SIG-M5 treated with dmso at 0.1 percent for 504 hours (cell line): ENCODE data around the gene PRKG2.
"Not testable (repeated sequence)": the region's sequence is repeated elsewhere in the genome, so short reads cannot be mapped to it uniquely, and the experiment has no call there.

Source experiments
- DNase-seq: peaks from one replicate; lab custom pipeline; 2025; ENCODE audit not compliant: unreplicated experiment; lab: John Stamatoyannopoulos, UW

Gene PRKG2, protein sequence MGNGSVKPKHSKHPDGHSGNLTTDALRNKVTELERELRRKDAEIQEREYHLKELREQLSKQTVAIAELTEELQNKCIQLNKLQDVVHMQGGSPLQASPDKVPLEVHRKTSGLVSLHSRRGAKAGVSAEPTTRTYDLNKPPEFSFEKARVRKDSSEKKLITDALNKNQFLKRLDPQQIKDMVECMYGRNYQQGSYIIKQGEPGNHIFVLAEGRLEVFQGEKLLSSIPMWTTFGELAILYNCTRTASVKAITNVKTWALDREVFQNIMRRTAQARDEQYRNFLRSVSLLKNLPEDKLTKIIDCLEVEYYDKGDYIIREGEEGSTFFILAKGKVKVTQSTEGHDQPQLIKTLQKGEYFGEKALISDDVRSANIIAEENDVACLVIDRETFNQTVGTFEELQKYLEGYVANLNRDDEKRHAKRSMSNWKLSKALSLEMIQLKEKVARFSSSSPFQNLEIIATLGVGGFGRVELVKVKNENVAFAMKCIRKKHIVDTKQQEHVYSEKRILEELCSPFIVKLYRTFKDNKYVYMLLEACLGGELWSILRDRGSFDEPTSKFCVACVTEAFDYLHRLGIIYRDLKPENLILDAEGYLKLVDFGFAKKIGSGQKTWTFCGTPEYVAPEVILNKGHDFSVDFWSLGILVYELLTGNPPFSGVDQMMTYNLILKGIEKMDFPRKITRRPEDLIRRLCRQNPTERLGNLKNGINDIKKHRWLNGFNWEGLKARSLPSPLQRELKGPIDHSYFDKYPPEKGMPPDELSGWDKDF

DNA sequence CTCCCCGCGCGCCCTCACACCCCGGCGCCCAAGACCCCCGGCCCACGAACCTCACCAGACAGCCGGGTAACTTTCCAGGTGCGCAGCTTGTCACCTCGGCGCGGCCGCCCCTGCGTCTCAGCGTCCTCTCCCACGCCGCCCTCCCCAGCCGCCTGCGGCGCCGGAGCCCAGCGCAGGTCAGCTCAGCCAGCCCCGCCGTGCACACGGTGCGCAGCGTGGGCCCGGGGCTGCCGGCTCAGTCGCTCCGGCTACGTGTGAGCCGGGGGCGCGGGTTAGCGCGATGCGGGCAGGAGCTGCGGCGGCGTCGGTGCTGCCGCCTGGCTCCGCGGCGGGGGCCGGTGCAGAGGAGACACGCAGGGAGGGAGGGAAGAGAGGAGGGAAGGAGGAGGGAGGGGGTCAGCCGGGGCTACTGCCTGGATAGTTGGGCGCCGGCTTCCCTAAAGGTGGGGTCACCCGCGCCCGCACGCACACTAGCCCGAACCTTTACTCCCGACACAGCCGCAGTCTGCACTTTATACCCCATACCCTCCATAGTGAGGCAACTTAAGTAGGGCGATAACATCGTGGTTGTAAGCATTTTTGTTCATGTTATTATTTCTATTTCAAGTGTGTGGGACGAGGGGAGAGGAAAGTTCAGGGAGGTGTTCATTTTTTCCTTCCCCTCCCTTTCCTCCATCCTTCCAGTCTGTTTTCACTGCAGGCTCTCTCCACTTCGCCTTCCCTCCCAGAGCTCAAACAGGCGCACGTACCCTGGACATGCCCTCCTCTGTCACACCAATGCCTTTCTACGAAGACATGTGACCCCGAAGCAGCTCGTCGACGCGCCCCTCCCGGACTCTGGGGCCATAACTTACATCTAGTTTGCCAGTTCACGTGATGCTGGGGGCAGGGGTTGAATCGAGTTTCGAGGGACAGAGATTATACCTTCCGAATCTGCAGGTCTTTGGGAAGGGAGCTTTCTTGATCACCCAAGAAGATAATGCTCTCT is at the start of gene PRKG2:
Gene PRKG2 (minus strand): TSS at position 342 of the 988 bp plus-strand sequence. CDS start 10,175 bp downstream, outside the sequence.
- no peak for DNase-seq

DNA sequence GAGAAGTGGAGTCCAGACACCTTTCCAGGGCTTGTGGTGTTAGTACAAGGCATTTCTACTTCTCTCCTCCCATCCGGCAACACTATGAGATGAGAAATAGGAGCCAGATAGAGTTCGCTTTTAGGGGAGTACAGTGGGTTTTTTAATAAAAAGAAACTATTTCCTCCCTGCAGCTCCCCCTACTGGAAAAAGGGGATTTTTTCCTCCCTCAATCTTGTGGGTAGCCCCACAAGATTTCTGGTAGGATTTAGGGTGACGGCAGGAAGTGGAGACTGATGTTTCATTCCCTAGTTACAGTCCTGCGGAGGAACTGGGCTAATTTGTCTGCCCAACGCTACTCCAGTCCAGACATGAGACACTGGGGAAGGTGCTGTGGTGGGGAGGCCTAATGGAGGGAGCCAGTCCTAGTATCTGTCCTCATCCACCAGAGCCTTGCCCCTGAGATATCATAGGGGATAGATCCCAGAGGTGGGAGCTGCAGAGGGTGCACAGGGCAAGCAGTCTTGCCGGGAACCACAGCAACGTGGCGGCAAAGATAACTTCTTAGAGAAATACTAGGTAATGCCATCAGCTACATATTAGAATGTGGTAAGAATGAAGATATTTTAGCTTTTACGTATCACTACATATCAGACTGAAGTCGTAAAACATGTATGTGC is 45.5 kb upstream of the PRKG2 start:
- DNase-seq, result no peak

DNA sequence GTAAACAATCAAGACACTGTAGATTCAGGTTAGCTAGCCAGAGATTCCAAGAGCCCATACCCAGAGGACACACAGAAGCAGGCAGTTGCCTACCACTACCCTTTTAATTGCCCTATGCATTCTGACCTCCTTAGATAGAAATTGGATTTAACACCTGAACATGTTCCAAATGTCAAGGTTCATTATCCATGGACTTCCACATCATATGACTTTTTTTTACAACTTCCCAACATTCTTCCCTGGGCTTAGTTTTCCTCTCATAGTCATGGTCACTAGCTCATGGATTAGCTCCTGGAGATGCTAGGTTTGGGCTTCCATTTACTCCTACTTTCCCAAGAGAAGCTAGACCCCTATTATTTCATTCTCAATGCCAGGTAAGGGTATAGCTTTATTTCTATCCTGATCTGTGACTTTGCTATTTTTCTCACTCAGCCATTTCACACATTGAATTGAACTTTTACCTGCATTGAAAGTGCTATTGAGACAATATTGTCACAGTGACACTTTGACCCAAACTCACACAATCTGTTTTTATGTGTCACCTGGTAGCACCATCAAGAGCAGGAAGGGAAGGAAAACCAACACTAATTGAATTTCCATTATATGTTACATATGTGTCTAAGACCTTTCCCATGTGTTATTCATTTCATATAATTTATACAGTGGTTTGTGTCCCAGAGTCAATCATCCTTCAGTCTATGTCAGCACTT is 44.0 kb upstream of the PRKG2 start:
- no peak for DNase-seq

DNA sequence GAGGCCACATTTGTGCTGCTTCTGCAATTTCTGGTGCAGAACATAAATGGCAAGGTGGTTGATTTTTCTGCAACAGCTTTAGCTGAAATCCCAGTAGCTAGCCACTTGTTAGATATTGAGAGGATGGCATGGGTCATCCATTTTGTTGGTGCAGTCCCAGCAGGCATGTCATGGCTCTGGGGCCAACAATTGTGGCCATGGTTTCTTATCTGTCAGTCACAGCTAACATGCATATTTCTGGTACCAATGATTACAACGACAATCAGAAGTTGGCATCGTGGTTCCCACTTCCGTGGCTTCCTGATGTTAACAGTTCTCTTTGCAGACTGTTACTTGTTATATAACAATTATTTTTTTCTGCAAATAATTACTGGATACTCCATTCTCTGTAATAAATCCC is 42.8 kb upstream of the PRKG2 start:
- DNase-seq, result no peak

DNA sequence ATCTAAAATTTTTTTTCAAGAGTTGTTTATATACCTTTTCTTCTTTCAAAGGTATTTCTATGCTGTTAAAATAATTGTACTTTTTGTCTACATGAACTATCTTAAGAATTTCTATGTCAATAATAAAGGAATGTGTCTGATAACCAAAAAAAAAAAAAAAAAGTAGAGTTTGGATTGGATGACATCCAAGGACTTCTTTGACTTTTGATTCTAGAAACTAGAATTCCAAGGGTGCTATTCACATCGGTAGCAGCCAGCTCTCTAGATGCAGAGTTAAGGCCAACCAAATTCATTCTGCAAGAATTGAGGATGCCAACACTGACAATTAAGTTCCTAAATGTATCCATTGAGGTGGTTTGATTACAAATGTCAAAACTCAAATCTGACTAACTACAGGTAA is 42.0 kb upstream of the PRKG2 start:
- DNase-seq, result no peak

DNA sequence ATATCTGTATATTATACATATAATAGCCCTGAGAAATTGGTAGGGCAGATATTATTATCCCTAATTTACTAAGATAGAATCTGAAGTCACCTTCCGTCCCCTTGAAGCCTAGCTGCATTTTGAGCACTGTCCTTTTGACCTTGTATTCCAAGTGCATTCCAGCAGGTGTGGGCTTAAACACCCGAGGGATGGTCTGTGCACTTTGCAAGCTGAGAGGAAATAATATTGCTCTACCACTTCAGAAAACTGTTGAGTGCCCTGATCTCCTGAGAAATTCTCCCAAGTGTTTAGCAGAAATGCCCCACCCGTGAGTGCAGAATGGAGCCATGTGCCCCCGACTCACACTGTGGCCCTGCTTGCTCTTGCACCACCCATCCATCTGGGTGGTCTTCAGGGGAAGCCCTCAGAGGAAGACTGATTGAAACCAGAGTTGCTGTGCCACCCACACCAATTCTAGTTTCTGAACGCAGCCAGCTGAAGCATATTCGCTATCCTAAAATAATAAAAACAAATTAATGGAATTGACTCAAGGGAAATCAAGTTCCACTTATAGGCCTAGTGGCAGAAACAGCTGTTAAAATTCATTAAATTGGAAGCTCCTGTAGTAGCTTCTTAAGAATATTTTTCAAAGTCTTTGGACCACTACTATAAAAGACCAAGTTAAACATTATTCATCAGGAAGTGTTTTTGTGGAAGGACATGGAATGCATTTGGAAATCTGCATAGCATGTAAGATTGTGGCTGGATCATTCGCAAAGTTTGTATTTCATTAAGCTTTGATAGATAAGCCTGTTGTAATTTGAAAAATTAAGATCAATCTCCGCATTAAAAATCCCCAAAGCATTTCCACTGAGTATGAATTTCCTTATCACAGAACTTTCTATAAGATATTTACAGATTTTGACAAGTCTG is 41.3 kb upstream of the PRKG2 start:
- no peak for DNase-seq

DNA sequence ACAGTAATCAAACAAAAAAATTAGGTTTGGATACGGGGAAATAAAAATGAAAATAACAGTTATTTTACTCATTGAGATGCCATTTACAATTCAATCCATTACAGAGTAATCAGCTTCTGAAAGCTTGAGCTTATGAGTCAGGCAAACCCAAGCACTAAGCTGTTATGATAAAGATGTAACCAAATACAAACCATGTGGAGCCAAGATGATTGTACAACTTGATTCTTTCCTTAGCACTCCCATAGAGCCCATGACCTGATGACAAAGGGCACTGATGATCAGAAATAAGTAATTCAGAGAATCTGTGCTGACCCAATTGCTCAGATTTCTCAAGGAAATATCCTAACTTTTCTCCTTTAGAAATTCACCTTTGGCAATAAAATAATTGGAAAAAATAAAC is 40.5 kb upstream of the PRKG2 start:
- DNase-seq, result no peak

DNA sequence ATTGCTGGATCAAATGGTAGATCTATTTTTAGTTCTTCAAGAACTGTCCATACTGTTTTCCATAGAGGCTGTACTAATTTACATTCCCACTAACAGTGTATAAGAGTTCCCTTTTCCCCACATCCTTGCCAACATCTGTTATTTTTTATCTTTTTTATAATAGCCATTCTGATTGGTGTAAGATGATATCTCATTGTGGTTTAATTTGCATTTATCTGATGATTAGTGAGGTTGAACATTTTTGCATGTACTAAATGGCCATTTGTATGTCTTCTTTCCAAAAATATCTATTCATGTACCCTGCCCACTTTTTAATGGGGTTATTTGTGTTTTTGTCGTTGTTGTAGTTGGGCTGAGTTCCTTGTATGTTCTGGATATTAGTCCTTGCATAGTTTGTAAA is 35.4 kb upstream of the PRKG2 start:
- DNase-seq, result no peak

DNA sequence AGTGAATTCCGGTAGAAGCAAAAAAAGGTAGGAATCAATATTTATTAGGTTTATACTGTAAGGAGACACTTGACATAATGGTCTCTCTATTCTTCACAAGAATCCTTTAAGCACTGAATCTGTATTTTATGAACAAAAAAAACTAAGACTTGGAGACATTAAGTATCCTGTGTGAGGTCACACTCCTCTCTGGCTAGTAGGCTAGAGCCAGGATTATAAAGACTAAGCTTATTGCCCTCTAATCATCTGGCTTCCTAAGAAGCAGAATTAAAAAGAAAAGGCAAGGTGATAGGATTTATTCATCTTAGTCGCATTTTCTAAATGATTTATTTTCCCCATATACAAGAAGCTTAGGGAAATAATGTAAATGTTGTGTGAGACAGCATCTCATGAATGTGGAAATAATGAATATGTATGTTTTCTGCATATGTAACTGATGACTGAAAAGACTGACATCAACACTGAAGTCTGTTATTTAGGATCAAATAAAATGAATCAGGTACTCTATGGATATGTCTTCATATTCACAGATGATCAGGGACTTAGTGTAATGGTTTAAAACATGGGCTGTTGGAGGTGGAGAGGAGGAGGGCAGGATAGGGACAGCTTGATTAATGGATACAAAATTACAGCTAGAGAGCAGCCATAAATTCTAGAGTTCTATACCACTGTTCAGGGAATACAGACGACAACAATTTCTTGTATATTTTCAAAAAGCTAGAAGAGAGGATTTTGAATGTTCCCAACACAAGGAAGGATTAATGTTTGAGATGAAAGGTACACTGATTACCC is 30.4 kb upstream of the PRKG2 start:
- no peak for DNase-seq

DNA sequence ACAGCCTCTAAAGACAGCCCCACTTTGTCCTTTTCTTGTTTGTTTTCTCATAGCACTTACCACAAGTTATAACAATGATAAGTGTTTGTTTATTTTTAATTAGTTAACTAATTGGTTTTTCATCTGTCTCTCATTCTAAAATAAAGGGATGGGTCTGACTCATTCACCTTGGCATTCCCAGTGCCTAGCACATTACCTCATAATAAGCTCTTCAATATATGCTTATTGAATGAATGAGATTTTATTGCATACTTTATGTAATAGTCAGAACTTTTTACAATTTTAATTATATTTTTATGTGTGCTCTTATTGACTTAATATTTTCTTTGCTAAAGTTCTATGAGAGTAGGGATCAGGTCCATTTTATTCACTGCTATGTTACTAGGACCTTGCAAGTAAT is 22.8 kb upstream of the PRKG2 start:
- no peak for DNase-seq

DNA sequence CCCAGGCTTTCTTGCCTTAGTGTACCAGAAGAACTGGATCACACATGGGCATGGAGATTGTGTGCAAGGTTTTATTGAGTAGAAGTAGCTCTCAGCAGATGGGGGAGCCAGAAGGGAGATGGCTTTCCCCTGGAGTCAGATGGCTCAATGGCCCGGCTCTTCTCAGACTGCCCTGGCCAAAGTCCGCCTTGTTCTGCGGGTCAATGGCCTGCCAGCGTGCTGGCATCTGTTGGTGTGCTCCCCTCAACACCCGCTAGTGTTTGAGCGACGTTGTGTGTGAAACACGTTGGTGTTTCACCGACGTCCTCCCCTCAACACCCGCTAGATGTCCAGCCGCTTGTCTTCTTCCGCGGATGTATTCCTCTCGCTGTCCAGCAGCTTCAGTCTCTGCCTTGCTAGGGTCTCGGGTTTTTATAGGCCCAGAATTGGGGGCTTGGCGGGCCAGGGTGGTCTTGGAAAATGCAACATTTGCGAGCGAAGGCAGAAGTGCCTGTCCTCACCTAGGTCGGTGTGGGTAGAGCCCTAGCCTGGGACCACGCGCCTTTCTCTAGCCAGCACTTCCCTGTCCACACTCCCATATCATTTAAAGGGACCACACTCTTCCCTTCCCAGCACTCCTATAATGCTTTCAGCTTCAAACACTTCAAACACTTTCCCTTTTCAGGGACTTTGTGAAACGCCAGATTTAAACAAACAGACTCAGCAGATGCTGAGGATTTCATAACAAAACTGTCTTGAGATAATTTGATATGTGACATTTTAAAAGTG is 21.1 kb upstream of the PRKG2 start:
- DNase-seq, result no peak

DNA sequence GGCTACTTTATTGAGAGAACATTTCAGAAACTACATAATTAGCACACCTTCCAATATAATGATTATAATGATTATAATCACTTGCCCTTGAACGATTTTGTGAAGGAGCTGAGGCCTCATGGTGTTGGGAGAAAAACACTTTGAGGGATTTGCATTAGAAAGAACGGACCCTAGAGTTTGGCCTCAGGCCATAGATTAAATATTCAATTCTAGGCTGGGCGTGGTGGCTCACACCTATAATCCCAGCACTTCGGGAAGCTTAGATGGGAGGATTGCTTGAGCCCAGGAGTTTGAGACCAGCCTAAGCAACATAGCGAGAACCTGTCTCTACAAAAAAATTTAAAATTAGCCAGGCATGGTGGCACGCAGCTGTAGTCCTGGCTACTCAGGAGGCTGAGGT is 12.9 kb upstream of the PRKG2 start:
- DNase-seq, result no peak

DNA sequence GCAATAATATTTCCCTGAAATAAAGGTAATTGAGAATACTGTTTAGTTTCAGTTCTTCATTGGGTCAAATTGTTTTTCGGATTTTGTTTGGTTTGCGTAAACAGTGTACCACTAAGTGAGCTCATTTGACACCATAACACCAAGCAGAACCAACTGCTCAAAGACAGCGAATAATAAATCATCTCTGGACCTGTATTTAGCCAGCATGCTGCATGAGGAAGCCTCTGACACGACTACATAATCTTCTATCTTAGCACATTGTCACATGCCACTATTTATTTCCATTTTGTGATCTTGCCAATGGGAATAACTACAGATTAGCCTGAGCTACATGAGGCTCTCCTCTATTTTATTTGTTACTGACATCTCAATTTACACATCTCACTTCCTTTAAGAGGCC is 12.1 kb upstream of the PRKG2 start:
- no peak for DNase-seq

DNA sequence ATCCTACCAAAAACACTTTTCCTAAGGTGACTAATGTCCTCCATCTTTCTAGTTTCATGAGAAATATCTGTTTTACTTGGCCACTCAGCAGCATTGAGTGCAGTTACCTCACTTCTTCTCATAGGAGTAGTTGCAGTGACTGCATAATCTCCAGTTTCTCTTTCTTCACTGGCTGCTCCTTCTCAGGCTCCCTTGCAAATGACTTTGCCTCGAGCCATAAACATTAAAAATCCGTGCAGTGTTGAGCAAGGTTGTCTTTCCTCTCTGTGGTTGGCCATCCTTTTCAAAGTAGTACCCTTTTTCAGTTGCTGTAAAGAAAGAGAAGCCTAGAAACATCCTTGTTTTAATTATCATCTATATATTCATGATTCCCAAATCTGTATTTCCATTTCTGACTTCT is 10.2 kb upstream of the PRKG2 start:
- DNase-seq, result no peak

DNA sequence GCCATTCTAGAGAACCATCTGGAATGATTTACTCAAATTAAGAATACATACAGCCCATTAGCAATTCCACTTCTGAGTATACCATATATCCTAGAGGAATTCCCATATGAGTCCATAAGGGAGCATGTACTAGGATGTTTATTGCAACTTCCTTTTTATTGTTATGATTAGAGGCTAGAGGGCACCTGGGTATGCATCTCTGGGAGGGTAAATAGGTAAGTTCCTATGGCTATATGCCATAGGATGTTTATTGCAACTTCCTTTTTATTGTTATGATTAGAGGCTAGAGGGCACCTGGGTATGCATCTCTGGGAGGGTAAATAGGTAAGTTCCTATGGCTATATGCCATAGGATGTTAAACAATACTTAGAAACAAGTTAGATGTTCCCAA is 7.1 kb upstream of the PRKG2 start:
- not testable (repeated sequence) for DNase-seq

DNA sequence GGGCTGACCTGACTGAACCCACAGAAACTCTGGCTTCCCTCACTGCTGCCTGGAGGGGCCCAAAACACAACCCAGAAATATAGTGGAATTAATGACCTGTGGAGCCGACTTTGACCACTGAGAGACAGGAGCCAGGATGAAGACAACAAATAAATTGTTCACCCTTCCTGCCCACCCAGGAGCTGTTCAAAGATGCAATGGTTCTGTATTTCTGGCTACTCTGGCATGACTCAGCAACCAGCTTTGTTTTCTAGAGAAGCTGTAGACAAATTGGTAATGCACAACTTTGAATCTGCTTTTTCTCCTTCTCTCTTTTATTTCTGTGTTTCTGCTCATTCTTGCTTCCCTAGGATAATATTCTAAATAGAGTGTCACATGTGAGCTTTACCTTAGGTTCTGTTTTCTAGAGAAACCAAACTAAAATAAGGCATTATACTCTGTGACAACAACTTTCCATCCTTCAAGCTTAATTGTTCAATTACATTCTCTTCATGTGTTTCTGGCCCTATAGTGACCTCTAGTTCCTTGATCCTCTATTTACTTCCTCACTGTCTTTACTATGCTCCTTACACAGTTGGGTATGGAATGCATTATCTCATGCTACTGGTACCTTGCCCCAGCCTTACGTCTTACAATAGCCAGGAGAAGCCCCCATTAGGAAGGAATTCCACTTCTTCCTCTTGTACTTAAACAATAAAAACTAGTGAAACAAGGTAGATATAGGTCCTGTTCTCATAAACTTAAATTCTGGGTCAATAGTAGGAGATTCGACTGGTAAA is 6.5 kb upstream of the PRKG2 start:
- no peak for DNase-seq

DNA sequence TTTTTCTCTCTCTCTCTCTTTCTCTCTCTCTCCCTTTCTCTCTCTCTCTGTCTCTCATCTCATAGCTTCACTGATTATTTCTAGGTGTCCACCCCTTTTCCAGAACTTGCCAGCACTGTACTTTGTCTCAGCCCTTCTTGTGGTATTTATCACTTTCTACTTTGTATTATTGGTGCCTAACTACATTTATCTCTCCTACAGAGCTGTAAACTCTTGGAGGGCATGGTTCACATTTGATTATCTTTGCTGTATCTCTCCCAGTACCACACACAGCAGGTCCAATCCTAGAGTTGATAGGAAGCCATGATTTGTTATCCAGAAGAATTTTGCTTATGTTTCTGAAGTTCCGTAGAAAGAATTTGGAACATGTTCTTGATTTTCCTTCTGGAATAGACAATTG is 5.2 kb upstream of the PRKG2 start:
- no peak for DNase-seq
